ENCODE measurements around the gene HEXIM1. TPM values are rescaled to one million over a fixed set of nuclear protein-coding genes. Genes with fewer than 3 reads are reported as not detected.
"Not testable (repeated sequence)": the region's sequence is repeated elsewhere in the genome, so short reads cannot be mapped to it uniquely, and the experiment has no call there.

The HEXIM1 gene
- polyA plus RNA-seq, 3 donors, result 44.6 to 46.6 (median 44.8) TPM

GRCh38 chr17:45110676-45111611 lies 37.3 kb upstream of the HEXIM1 start:
- DNase-seq, result no peak

- peak; percentile 50 for DNase-seq
Measured at GRCh38 chr17:45111850-45112249, 36.4 kb upstream of the HEXIM1 start.

GRCh38 chr17:45112559-45113423 lies 35.5 kb upstream of the HEXIM1 start:
- DNase-seq, result no peak

- DNase-seq, result no peak
Measured at GRCh38 chr17:45113424-45113754, 34.9 kb upstream of the HEXIM1 start.

- DNase-seq, result no peak
Measured at GRCh38 chr17:45114117-45114932, 34.0 kb upstream of the HEXIM1 start.

GRCh38 chr17:45115015-45115625 lies 33.2 kb upstream of the HEXIM1 start:
- no peak for DNase-seq

- no peak for DNase-seq
Measured at GRCh38 chr17:45115871-45116270, 32.4 kb upstream of the HEXIM1 start.

- DNase-seq, result no peak
Measured at GRCh38 chr17:45116434-45117016, 31.8 kb upstream of the HEXIM1 start.

GRCh38 chr17:45117334-45117733 lies 30.9 kb upstream of the HEXIM1 start:
- DNase-seq, result no peak

- DNase-seq, result no peak
Measured at GRCh38 chr17:45117848-45118646, 30.2 kb upstream of the HEXIM1 start.

GRCh38 chr17:45118691-45119090 lies 29.6 kb upstream of the HEXIM1 start:
- DNase-seq, result no peak

GRCh38 chr17:45119964-45120363 lies 28.3 kb upstream of the HEXIM1 start:
- DNase-seq, result no peak

GRCh38 chr17:45120558-45120957 lies 27.7 kb upstream of the HEXIM1 start:
- DNase-seq, result no peak

- no peak for DNase-seq
Measured at GRCh38 chr17:45121055-45121454, 27.2 kb upstream of the HEXIM1 start.

- no peak for DNase-seq
Measured at GRCh38 chr17:45123076-45123770, 25.1 kb upstream of the HEXIM1 start.

- DNase-seq, result no peak
Measured at GRCh38 chr17:45123930-45124796, 24.1 kb upstream of the HEXIM1 start.

GRCh38 chr17:45124797-45125122 lies 23.5 kb upstream of the HEXIM1 start:
- DNase-seq, result not testable (repeated sequence)

- DNase-seq, result no peak
Measured at GRCh38 chr17:45125509-45125908, 22.8 kb upstream of the HEXIM1 start.

GRCh38 chr17:45127207-45127547 lies 21.1 kb upstream of the HEXIM1 start:
- no peak for DNase-seq

All from renal pelvis (tissue), 4 donors.